Measurements from ENCODE around the gene MARVELD1.

DNA sequence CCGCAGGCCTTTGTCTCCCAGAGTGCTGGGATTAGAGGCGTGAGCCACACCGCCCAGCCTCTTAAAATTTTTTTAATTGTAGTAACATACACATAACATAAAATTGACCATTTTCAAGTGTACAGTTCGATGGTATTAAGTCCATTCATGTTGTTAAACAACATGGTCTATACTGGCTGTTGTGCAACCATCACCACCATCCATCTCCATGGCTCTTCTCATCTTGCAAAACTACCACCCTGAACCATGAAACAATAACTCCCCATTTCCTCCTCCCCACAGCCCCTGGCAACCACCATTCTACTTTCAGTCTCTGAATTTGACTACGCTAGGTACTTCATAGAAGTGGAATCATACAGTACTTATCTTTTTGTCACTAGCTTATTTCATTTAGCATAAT lies 15.5 kb downstream of the MARVELD1 start:
- TF ChIP-seq, protein P1, sequence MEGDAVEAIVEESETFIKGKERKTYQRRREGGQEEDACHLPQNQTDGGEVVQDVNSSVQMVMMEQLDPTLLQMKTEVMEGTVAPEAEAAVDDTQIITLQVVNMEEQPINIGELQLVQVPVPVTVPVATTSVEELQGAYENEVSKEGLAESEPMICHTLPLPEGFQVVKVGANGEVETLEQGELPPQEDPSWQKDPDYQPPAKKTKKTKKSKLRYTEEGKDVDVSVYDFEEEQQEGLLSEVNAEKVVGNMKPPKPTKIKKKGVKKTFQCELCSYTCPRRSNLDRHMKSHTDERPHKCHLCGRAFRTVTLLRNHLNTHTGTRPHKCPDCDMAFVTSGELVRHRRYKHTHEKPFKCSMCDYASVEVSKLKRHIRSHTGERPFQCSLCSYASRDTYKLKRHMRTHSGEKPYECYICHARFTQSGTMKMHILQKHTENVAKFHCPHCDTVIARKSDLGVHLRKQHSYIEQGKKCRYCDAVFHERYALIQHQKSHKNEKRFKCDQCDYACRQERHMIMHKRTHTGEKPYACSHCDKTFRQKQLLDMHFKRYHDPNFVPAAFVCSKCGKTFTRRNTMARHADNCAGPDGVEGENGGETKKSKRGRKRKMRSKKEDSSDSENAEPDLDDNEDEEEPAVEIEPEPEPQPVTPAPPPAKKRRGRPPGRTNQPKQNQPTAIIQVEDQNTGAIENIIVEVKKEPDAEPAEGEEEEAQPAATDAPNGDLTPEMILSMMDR (IDR thresholded peaks at IDR 0.05): no peak
- no peak for TF ChIP-seq EP300 (IDR thresholded peaks at IDR 0.05)
- TF ChIP-seq POLR2AphosphoS5 (IDR thresholded peaks at IDR 0.05): no peak

Data from sigmoid colon (tissue), 4 donors.